Prostate gland (tissue), 2 donors: ENCODE data around the gene CYP2A6.
"Not testable (repeated sequence)": the region's sequence is repeated elsewhere in the genome, so short reads cannot be mapped to it uniquely, and the experiment has no call there.

ENCODE experiments used
- POLR2A ChIP-seq: fragments of 450-650 bp; IDR thresholded peaks from one replicate; pipeline ENCODE4 v1.6.1; 2016; ENCODE audit warnings: antibody characterized with exemption, mild to moderate bottlenecking
- TF ChIP-seq, protein P1 (sequence below), 4 experiments: fragments of 200-600 bp in 2 of 4; fragments of 450-650 bp in 2 of 4; sonication (generic) in 2 of 4; IDR thresholded peaks; 1 replicate in 3 of 4; 2 replicates in 1 of 4; pipeline ENCODE4 v1.5.1; 2016 to 2019; ENCODE audit warnings: antibody characterized with exemption in 4 of 4, mild to moderate bottlenecking in 2 of 4, moderate library complexity in 2 of 4

DNA sequence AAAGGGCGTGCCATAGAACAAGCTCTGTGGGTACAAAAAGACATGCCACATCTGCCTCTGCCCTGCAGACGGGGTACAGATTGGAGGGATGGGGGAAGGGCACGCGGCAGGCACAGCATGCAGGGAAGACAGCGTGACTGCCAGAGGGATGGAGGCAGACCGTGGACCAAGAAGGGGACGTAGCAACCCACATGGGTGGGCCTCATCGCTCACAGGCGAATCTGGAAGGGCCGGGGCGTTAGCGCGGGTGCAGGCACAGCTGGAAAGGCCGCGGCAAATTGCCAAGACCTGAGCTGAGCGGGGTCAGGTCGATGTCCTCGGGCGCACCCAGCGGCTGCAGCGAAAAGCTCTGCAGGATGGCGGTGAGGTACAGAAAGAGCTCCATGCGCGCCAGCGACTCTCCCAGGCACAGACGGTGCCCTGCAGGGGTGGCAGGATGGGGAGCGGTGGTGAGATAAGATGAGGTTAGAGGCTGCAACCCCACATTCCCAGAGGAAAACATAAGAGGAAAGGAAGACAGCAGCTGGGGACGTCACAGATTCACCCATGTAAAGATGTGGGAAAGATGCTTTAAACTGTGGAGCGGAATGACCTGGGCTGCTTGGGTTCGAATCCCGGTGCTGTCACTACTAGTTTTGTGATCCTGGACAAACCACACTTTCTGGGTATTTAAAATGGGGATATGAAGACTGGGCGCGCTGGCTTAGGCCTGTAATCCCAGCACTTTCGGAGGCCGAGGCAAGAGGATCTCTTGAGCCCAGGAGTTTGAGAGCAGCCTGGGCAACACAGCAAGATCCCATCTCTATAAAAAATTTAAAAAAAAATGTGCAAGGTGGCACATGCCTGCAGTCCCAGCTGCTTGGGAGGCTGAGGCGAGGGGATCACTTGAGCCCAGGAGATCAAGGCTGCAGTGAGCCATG lies 31.5 kb downstream of the CYP2A6 start:
- TF ChIP-seq, protein P1, sequence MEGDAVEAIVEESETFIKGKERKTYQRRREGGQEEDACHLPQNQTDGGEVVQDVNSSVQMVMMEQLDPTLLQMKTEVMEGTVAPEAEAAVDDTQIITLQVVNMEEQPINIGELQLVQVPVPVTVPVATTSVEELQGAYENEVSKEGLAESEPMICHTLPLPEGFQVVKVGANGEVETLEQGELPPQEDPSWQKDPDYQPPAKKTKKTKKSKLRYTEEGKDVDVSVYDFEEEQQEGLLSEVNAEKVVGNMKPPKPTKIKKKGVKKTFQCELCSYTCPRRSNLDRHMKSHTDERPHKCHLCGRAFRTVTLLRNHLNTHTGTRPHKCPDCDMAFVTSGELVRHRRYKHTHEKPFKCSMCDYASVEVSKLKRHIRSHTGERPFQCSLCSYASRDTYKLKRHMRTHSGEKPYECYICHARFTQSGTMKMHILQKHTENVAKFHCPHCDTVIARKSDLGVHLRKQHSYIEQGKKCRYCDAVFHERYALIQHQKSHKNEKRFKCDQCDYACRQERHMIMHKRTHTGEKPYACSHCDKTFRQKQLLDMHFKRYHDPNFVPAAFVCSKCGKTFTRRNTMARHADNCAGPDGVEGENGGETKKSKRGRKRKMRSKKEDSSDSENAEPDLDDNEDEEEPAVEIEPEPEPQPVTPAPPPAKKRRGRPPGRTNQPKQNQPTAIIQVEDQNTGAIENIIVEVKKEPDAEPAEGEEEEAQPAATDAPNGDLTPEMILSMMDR (IDR thresholded peaks at IDR 0.05), result peak in 2 of 4 experiments; percentile 37 to 39
- not testable (repeated sequence) for TF ChIP-seq POLR2A
